ENCODE data around the gene MICAL3.

DNA sequence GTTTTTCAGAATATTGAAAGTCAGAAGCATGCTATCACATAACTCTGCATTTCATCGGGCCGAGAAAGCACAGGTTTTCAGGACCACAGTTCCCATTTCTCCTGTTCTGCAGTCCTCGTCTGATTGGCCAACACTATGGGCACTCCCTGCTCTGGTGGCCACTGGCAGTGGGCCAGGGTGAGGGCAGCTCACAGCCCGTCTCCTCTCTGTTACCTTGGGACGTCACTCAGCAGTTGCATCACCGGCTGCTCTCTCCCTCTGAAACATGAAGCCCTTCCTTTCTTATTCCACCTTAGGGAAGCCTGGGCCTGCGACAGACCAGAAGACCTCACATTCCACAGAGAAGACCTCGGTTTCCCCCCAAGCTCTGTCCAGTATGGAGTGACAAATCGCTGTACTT lies 11.4 kb upstream of the MICAL3 start:
- TF ChIP-seq, protein P1, sequence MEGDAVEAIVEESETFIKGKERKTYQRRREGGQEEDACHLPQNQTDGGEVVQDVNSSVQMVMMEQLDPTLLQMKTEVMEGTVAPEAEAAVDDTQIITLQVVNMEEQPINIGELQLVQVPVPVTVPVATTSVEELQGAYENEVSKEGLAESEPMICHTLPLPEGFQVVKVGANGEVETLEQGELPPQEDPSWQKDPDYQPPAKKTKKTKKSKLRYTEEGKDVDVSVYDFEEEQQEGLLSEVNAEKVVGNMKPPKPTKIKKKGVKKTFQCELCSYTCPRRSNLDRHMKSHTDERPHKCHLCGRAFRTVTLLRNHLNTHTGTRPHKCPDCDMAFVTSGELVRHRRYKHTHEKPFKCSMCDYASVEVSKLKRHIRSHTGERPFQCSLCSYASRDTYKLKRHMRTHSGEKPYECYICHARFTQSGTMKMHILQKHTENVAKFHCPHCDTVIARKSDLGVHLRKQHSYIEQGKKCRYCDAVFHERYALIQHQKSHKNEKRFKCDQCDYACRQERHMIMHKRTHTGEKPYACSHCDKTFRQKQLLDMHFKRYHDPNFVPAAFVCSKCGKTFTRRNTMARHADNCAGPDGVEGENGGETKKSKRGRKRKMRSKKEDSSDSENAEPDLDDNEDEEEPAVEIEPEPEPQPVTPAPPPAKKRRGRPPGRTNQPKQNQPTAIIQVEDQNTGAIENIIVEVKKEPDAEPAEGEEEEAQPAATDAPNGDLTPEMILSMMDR (IDR thresholded peaks at IDR 0.05), result no peak
- TF ChIP-seq POLR2A (IDR thresholded peaks at IDR 0.05), result no peak
